ENCODE results near the gene SCUBE1. TPM values are rescaled to one million over a fixed set of nuclear protein-coding genes. Genes with fewer than 3 reads are reported as not detected.

Gene SCUBE1
- total RNA-seq, 1 donor from 2014 or later, result 140 TPM

Other genes starting within 250 kb of the SCUBE1 start
- gene BIK, start 232.6 kb downstream of the SCUBE1 start, total RNA-seq, result not detected
- 11.5 TPM for gene MCAT, start 200.0 kb downstream of the SCUBE1 start, total RNA-seq
- 94.6 TPM for gene TSPO, start 191.8 kb downstream of the SCUBE1 start, total RNA-seq
- gene TTLL12, start 156.2 kb downstream of the SCUBE1 start, total RNA-seq, result 24.3 TPM
- gene MPPED1, start 68.6 kb upstream of the SCUBE1 start, total RNA-seq, result 2.5 TPM